HG03108 (cell line): ENCODE results near the gene CMTM8.
"Not testable (repeated sequence)": the region's sequence is repeated elsewhere in the genome, so short reads cannot be mapped to it uniquely, and the experiment has no call there.

Experiments
- ATAC-seq: cut with Tn5 transposase; IDR thresholded peaks from one replicate; pipeline ENCODE4 v1.9.1; 2021; ENCODE audit warnings: moderate library complexity; ENCODE audit not compliant: unreplicated experiment

CMTM8 gene

GRCh38 chr3:32374788-32375595, 136.5 kb downstream of the CMTM8 start:
- ATAC-seq = no peak

- no peak for ATAC-seq
These were observed 137.1 kb downstream of the CMTM8 start for GRCh38 chr3:32375596-32375930.

- ATAC-seq = no peak
These were observed 137.6 kb downstream of the CMTM8 start for GRCh38 chr3:32376115-32376514.

GRCh38 chr3:32379831-32380500, 141.5 kb downstream of the CMTM8 start:
- no peak for ATAC-seq

- ATAC-seq = no peak
These were observed 143.4 kb downstream of the CMTM8 start for GRCh38 chr3:32381922-32382321.

GRCh38 chr3:32383136-32383711, 144.7 kb downstream of the CMTM8 start:
- ATAC-seq = no peak

- no peak for ATAC-seq
These were observed 146.5 kb downstream of the CMTM8 start for GRCh38 chr3:32384938-32385337.

- ATAC-seq = no peak
These were observed 149.0 kb downstream of the CMTM8 start for GRCh38 chr3:32387512-32387911.

- not testable (repeated sequence) for ATAC-seq
These were observed 151.1 kb downstream of the CMTM8 start for GRCh38 chr3:32389577-32389976.

GRCh38 chr3:32391643-32392535, 153.4 kb downstream of the CMTM8 start, which contains the start of gene CMTM7:
Gene CMTM7, plus strand, starts transcription at chr3:32391853. Its CDS starts 54 bp downstream, at chr3:32391907.
- peak; percentile 68 for ATAC-seq

- ATAC-seq = no peak
These were observed 154.2 kb downstream of the CMTM8 start for GRCh38 chr3:32392536-32393302.

- ATAC-seq = no peak
These were observed 157.0 kb downstream of the CMTM8 start for GRCh38 chr3:32395496-32395895.

- ATAC-seq = no peak
These were observed 159.5 kb downstream of the CMTM8 start for GRCh38 chr3:32397941-32398340.

- ATAC-seq = no peak
These were observed 160.1 kb downstream of the CMTM8 start for GRCh38 chr3:32398531-32398930.

GRCh38 chr3:32399030-32399620, 160.6 kb downstream of the CMTM8 start:
- no peak for ATAC-seq

- no peak for ATAC-seq
These were observed 162.6 kb downstream of the CMTM8 start for GRCh38 chr3:32401126-32401525.

GRCh38 chr3:32401556-32402081, 163.1 kb downstream of the CMTM8 start:
- peak; percentile 73 for ATAC-seq

- no peak for ATAC-seq
These were observed 165.2 kb downstream of the CMTM8 start for GRCh38 chr3:32403663-32404062.

GRCh38 chr3:32404714-32405113, 166.2 kb downstream of the CMTM8 start:
- ATAC-seq = no peak

GRCh38 chr3:32405155-32405554, 166.7 kb downstream of the CMTM8 start:
- no peak for ATAC-seq
